Measurements from ENCODE around the gene ZNF343.
"Not testable (repeated sequence)": the region's sequence is repeated elsewhere in the genome, so short reads cannot be mapped to it uniquely, and the experiment has no call there.

Gene ZNF343

DNA sequence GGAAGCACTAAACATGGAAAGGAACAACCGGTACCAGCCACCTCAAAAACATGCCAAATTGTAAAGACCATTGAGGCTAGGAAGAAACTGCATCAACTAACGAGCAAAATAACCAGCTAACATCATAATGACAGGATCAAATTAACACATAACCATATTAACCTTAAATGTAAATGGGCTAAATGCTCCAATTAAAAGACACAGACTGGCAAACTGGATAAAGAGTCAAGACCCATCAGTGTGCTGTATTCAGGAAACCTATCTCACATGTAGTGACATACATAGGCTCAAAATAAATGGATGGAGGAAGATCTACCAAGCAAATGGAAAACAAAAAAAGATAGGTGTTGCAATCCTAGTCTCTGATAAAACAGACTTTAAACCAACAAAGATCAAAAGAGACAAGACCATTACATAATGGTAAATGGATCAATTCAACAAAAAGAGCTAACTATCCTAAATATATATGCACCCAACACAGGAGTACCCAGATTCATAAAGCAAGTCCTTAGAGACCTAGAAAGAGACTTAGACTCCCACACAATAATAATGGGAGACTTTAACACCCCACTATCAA lies 5.8 kb downstream of the ZNF343 start:
- 96% methylated on average over 2 of the region's 2 CpGs for WGBS
- not testable (repeated sequence) for H2BK120ac ChIP-seq (ENCODE audit: low read depth, low read length)

DNA sequence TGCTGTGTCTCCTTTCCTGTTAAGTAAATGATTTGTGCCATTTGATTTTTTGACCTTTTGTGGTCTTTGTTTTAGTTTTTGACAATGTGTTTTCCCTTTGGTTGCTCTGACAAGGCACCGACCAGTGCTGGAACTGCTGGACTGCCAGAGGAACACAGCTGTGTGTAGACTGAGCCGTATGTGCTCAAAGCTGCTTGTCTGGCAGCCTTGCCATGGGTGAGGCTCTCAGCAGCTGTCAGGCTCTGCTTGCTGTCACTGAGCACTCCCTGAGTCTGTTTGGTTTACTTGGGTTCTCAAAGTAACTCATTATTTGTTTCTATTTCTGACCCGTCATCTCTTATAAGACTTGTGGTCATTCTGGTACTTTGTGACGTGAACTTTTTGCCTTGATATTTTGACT lies 23.1 kb downstream of the ZNF343 start:
- H3K4me1 ChIP-seq (ENCODE audit: control insufficient read depth, insufficient read depth, low read depth, low read length) = no peaks in the 10 kb centered on the region
- 70% methylated on average over 4 of the region's 4 CpGs for WGBS

More for the DNA sequence above, 5.8 kb downstream of the ZNF343 start:
- H3K4me3 ChIP-seq (ENCODE audit: insufficient read depth in 1 of 2, low read depth in 1 of 2, low read length in 2 of 2); H3K4me2 ChIP-seq (ENCODE audit: low read length, poor library complexity, severe bottlenecking); H3K27ac ChIP-seq (ENCODE audit: low read length, poor library complexity, severe bottlenecking); H3K18ac ChIP-seq (ENCODE audit: low read depth in 1 of 2, low read length in 2 of 2); H3K14ac ChIP-seq (ENCODE audit: low read length in 2 of 2); H3K4ac ChIP-seq (ENCODE audit: low read depth in 1 of 2, low read length in 2 of 2); H3K4me1 ChIP-seq (ENCODE audit: control insufficient read depth, insufficient read depth, low read depth, low read length); H3K9me3 ChIP-seq (ENCODE audit: control insufficient read depth, low read length); H2AFZ ChIP-seq (ENCODE audit: low read depth, low read length); H2BK5ac ChIP-seq (ENCODE audit: low read depth, low read length, poor library complexity, severe bottlenecking); H2BK12ac ChIP-seq (ENCODE audit: low read length in 2 of 2); H2AK5ac ChIP-seq (ENCODE audit: low read length, severe bottlenecking); H4K91ac ChIP-seq (ENCODE audit: low read length); DNase-seq; H3K27me3 ChIP-seq (ENCODE audit: control insufficient read depth in 1 of 2, insufficient read depth in 1 of 2, low read length in 2 of 2); H4K8ac ChIP-seq (ENCODE audit: low read length); H3K23ac ChIP-seq (ENCODE audit: low read length in 2 of 2); H2BK15ac ChIP-seq (ENCODE audit: low read depth, poor library complexity, severe bottlenecking); H3K9ac ChIP-seq (ENCODE audit: low read length): not testable (repeated sequence)
- peaks cover 9 to 27% of the 10 kb centered on the region in 2 experiments for H3K36me3 ChIP-seq (ENCODE audit: control insufficient read depth in 1 of 2, insufficient read depth in 2 of 2, low read depth in 1 of 2, low read length in 2 of 2)
- H3K79me1 ChIP-seq (replicated peaks; ENCODE audit: low read length, poor library complexity, severe bottlenecking) = peaks cover 16% of the 10 kb centered on the region

DNA sequence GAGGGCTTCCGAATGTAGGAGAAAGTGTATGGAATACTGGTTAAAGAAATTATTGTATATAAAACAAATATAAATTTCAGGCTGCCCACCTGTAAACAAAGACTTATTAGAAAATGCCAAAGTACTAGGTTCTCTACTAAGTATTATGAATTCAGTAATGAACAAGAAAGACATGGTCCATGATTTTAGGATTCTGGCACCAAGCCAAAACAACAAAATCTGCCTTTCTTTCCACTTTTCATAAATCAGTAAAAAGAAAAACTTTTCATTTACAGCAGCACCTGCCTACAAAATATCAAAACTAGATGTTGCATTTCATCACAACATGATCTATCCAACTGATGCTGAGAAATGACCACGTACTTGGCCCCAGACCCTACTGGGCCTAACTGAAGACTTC lies 23.6 kb downstream of the ZNF343 start:
- Histone ChIP-seq H3K4me3 (ENCODE audit: insufficient read depth in 1 of 2, low read depth in 1 of 2, low read length in 2 of 2) (no peak overlapping the region), H4K8ac (ENCODE audit: low read length) (no peak overlapping the region), H3K36me3 (ENCODE audit: control insufficient read depth in 1 of 2, insufficient read depth in 2 of 2, low read depth in 1 of 2, low read length in 2 of 2) (peaks cover 36 to 99% of the 10 kb centered on the region in 2 experiments), H2BK12ac (ENCODE audit: low read length in 2 of 2) (no peak overlapping the region), H3K4me1 (ENCODE audit: control insufficient read depth, insufficient read depth, low read depth, low read length) (no peaks in the 10 kb centered on the region), H3K23ac (ENCODE audit: low read length in 2 of 2) (no peak overlapping the region), H2AFZ (ENCODE audit: low read depth, low read length) (no peak overlapping the region), H3K4me2 (ENCODE audit: low read length, poor library complexity, severe bottlenecking) (no peak overlapping the region), H3K14ac (ENCODE audit: low read length in 2 of 2) (no peak overlapping the region), H3K27me3 (ENCODE audit: control insufficient read depth in 1 of 2, insufficient read depth in 1 of 2, low read length in 2 of 2) (no peaks in the 10 kb centered on the region), H3K27ac (ENCODE audit: low read length, poor library complexity, severe bottlenecking) (no peak overlapping the region), H3K18ac (ENCODE audit: low read depth in 1 of 2, low read length in 2 of 2) (no peak overlapping the region), H2AK5ac (ENCODE audit: low read length, severe bottlenecking) (no peak overlapping the region), H3K9ac (ENCODE audit: low read length) (no peak overlapping the region), H2BK15ac (ENCODE audit: low read depth, poor library complexity, severe bottlenecking) (no peak overlapping the region), H3K9me3 (ENCODE audit: control insufficient read depth, low read length) (no peaks in the 10 kb centered on the region), H2BK120ac (ENCODE audit: low read depth, low read length) (no peak overlapping the region), H3K4ac (ENCODE audit: low read depth in 1 of 2, low read length in 2 of 2) (no peak overlapping the region), H2BK5ac (ENCODE audit: low read depth, low read length, poor library complexity, severe bottlenecking) (no peak overlapping the region), H4K91ac (ENCODE audit: low read length) (no peak overlapping the region), H3K79me1 (replicated peaks; ENCODE audit: low read length, poor library complexity, severe bottlenecking) (peaks cover 17% of the 10 kb centered on the region)
- WGBS = 97% methylated on average over 1 of the region's 2 CpGs
- no peak for DNase-seq

More for the DNA sequence above, 23.1 kb downstream of the ZNF343 start:
- H4K91ac ChIP-seq (ENCODE audit: low read length) = no peak overlapping the region
- no peak overlapping the region for H3K18ac ChIP-seq (ENCODE audit: low read depth in 1 of 2, low read length in 2 of 2)
- no peak overlapping the region for H2BK15ac ChIP-seq (ENCODE audit: low read depth, poor library complexity, severe bottlenecking)
- peaks cover 17% of the 10 kb centered on the region for H3K79me1 ChIP-seq (replicated peaks; ENCODE audit: low read length, poor library complexity, severe bottlenecking)
- H4K8ac ChIP-seq (ENCODE audit: low read length) = no peak overlapping the region
- H2BK5ac ChIP-seq (ENCODE audit: low read depth, low read length, poor library complexity, severe bottlenecking) = no peak overlapping the region
- no peak overlapping the region for H3K27ac ChIP-seq (ENCODE audit: low read length, poor library complexity, severe bottlenecking)
- no peak overlapping the region for H2BK120ac ChIP-seq (ENCODE audit: low read depth, low read length)
- no peaks in the 10 kb centered on the region for H3K27me3 ChIP-seq (ENCODE audit: control insufficient read depth in 1 of 2, insufficient read depth in 1 of 2, low read length in 2 of 2)
- H3K9ac ChIP-seq (ENCODE audit: low read length) = no peak overlapping the region
- no peak overlapping the region for H2AK5ac ChIP-seq (ENCODE audit: low read length, severe bottlenecking)
- no peak overlapping the region for H2AFZ ChIP-seq (ENCODE audit: low read depth, low read length)
- H3K9me3 ChIP-seq (ENCODE audit: control insufficient read depth, low read length) = no peaks in the 10 kb centered on the region
- no peak overlapping the region for H3K4me3 ChIP-seq (ENCODE audit: insufficient read depth in 1 of 2, low read depth in 1 of 2, low read length in 2 of 2)
- no peak overlapping the region for H3K4ac ChIP-seq (ENCODE audit: low read depth in 1 of 2, low read length in 2 of 2)
- H3K14ac ChIP-seq (ENCODE audit: low read length in 2 of 2) = no peak overlapping the region
- DNase-seq = no peak
- peaks cover 36 to 99% of the 10 kb centered on the region in 2 experiments for H3K36me3 ChIP-seq (ENCODE audit: control insufficient read depth in 1 of 2, insufficient read depth in 2 of 2, low read depth in 1 of 2, low read length in 2 of 2)
- no peak overlapping the region for H2BK12ac ChIP-seq (ENCODE audit: low read length in 2 of 2)
- H3K4me2 ChIP-seq (ENCODE audit: low read length, poor library complexity, severe bottlenecking) = no peak overlapping the region
- H3K23ac ChIP-seq (ENCODE audit: low read length in 2 of 2) = no peak overlapping the region

DNA sequence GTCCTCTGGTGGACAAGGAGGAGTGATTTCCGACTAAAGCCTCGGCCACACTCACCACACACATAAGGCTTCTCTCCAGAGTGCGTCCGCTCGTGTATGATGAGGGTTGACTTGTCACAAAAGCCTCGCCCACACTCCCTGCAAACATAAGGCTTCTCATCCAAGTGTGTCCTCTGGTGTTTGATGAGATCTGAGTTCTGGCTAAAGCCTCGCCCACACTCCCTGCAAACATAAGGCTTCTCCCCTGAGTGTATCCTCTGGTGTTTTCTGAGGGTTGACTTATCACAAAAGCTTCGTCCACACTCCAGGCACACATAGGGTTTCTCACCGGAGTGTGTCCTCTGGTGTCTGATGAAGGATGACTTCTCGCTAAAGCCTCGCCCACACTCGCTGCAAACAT lies 25.2 kb downstream of the ZNF343 start:
- no peak overlapping the region for H3K9ac ChIP-seq (ENCODE audit: low read length)

More for the DNA sequence above, 25.2 kb downstream of the ZNF343 start:
- Histone ChIP-seq H4K91ac (ENCODE audit: low read length) (no peak overlapping the region), H2BK5ac (ENCODE audit: low read depth, low read length, poor library complexity, severe bottlenecking) (no peak overlapping the region), H3K14ac (ENCODE audit: low read length in 2 of 2) (no peak overlapping the region), H2BK15ac (ENCODE audit: low read depth, poor library complexity, severe bottlenecking) (no peak overlapping the region), H3K36me3 (ENCODE audit: control insufficient read depth in 1 of 2, insufficient read depth in 2 of 2, low read depth in 1 of 2, low read length in 2 of 2) (peaks cover 33 to 93% of the 10 kb centered on the region in 2 experiments), H3K27me3 (ENCODE audit: control insufficient read depth in 1 of 2, insufficient read depth in 1 of 2, low read length in 2 of 2) (no peaks in the 10 kb centered on the region), H4K8ac (ENCODE audit: low read length) (no peak overlapping the region), H3K27ac (ENCODE audit: low read length, poor library complexity, severe bottlenecking) (no peak overlapping the region), H2AK5ac (ENCODE audit: low read length, severe bottlenecking) (no peak overlapping the region), H2AFZ (ENCODE audit: low read depth, low read length) (no peak overlapping the region), H3K4ac (ENCODE audit: low read depth in 1 of 2, low read length in 2 of 2) (no peak overlapping the region), H3K4me2 (ENCODE audit: low read length, poor library complexity, severe bottlenecking) (no peak overlapping the region), H3K79me1 (replicated peaks; ENCODE audit: low read length, poor library complexity, severe bottlenecking) (peaks cover 18% of the 10 kb centered on the region), H3K4me1 (ENCODE audit: control insufficient read depth, insufficient read depth, low read depth, low read length) (no peaks in the 10 kb centered on the region), H3K18ac (ENCODE audit: low read depth in 1 of 2, low read length in 2 of 2) (no peak overlapping the region), H2BK12ac (ENCODE audit: low read length in 2 of 2) (no peak overlapping the region), H3K23ac (ENCODE audit: low read length in 2 of 2) (no peak overlapping the region), H2BK120ac (ENCODE audit: low read depth, low read length) (no peak overlapping the region), H3K9me3 (ENCODE audit: control insufficient read depth, low read length) (no peaks in the 10 kb centered on the region), H3K4me3 (ENCODE audit: insufficient read depth in 1 of 2, low read depth in 1 of 2, low read length in 2 of 2) (no peak overlapping the region)
- DNase-seq = no peak
- WGBS = 98% methylated on average over 6 of the region's 12 CpGs

Measured in mesenchymal stem cell (in vitro differentiated cells and primary cell).